Esophagus mucosa (tissue), 1 donor: ENCODE results near the gene FNBP1L. TPM values are rescaled to one million over a fixed set of nuclear protein-coding genes. Genes with fewer than 3 reads are reported as not detected.
"Not testable (repeated sequence)": the region's sequence is repeated elsewhere in the genome, so short reads cannot be mapped to it uniquely, and the experiment has no call there.

Experiments
- ATAC-seq: fragments of 200-7000 bp; cut with Tn5 transposase; one replicate; pipeline ENCODE4 v1.9.1; 2020
- total RNA-seq: library from RNA; stranded (reverse); gene quantifications from one replicate; pipeline ENCODE4 v1.2.4, GENCODE V29; 2023
- donor health status: DM: yes; HTN: yes; CAD: no.

FNBP1L gene
- total RNA-seq, 1 donor from 2014 or later, result 8.5 TPM

- no peak for ATAC-seq
Measured at GRCh38 chr1:93443454-93443853, 4.5 kb upstream of the FNBP1L start.

DNA sequence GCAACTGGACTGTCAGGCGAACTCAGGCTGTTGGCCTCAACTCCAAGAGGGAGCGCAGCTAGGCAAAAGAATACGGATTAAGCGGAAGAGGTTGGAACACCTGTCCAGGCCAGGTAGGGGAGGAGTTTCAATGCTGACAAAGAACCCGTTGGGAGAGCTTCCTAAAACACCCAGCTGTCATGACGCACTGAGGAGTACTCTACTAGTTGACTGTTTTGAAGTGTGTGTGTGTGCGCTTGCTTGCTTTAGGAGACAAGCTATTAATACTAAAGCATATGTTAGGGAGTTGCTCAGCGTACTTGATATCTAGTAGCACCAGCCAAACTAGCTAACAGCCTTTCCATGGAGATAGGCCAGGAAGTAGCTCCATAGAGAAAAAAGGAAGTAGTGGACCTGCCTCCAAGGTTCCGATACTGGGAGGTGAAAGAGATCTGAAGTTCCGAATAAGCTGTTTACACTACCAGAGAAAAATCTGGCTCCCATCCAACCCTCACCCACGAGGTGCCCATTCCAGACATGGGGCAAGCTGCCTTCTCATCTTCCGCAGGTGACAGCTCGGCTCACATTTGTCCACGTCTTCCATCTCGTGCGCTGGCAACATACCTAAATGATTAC, 974 bp upstream of the FNBP1L start:
- ATAC-seq, result peak; percentile 94

DNA sequence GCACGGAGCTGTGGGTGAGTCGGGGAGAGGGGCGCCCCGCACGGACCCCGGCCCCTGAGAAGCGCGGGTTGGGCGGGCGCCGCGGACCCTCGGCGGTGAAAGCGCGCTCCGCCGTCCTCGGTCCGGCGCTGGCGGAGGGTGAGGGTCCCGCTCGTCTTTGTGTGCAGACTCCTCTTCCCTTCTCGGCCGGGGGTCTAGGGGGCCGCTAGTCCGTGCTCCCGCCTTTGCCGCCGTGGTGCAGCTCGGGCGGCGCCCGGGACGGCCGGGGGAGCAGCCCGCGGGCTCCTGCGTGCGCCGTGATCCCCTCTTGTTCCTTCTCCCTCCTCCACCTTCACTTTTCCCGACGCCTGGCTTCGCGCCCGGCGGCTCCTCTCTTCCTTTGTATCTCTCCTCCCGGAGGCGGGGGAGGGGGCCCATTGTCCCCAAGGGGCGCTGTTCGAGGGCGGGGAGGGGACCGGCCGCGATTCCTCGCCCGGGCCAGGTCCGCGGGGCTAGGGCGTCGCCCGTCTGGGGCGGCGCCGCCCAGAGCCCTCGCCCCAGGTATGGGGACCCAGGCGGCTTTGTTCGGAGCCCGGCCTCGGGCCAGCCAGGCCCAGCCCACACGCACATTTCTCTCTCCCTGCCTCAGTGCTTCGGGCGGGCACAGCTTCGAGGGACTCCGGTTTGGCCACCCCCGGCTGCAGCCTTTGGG, 519 bp downstream of the FNBP1L start:
- ATAC-seq, result peak; percentile 56

- ATAC-seq, result no peak
Measured at GRCh38 chr1:93448983-93449804, 1.3 kb downstream of the FNBP1L start.

GRCh38 chr1:93450321-93450720, 2.4 kb downstream of the FNBP1L start:
- no peak for ATAC-seq

DNA sequence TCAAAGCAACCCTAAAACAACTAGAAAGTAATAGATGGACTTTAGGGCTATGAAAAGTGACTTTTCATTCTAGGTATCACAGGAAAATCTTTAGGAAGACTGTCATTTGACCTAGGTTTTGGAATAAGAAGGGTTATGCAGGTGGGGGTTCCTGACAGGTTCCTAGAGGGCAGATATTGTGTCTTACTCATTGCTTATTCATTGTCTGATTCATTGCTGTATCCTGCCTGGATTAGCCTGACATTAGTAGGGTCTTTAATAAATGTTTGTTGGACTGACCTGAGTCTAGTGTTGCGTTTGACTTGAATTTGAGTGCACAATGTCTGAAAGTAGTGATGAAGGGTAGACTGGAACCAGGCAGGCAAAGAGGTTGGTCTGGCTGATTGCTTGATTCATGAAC, 6.0 kb downstream of the FNBP1L start:
- no peak for ATAC-seq

DNA sequence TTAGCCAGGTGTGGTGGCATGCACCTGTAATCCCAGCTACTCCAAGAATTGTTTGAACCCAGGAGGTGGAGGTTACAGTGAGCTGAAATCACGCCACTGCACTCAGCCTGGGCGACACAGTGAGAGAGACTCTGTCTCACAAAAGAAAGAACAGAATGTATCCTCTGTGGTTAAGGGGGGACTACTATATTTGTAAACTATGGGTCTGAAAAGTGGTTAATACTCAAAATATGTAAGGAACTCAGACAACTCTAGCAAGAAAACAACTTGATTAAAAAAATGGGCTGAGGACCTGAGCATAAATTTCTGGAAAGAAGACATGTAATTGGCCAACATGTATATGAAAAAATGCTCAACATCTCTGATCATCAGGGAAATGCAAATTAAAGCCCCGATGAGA, 11.2 kb downstream of the FNBP1L start:
- no peak for ATAC-seq

DNA sequence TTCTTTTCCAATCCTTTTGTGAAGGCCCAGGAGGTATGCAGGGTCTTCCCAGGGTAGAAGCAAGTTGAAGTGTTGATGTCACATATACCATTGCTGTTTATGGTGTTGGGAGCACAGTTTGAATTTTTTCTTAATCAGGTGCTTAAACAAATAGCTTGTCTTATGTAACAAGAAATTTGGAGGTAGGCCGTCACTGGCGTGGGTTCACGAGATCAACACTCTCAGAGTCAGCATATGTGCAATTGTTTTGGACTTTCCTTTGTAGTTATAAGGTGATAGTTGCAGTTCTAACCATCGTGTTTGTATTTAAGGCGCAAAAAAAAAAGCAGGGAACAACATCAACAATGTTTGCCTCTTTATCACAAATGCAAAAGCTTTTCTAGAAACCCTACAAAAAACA, 13.3 kb downstream of the FNBP1L start:
- no peak for ATAC-seq

DNA sequence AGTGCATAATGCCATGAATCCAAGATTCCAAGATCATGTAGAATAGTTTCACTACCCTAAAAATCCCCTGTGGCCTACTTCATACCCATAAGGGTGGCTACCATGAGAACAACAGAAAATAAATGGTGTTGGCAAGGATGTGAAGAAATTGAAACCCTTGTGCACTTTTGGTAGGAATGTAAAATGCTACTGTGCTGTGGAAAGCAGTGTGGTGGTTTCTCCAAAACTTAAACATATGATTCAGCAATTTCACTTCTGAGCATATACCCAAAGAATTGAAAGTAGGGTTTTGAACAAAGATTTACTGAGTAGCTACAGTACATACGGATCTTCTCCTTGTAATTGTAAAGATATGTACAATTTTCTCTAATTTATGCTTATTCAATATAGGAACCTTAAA, 16.0 kb downstream of the FNBP1L start:
- no peak for ATAC-seq

DNA sequence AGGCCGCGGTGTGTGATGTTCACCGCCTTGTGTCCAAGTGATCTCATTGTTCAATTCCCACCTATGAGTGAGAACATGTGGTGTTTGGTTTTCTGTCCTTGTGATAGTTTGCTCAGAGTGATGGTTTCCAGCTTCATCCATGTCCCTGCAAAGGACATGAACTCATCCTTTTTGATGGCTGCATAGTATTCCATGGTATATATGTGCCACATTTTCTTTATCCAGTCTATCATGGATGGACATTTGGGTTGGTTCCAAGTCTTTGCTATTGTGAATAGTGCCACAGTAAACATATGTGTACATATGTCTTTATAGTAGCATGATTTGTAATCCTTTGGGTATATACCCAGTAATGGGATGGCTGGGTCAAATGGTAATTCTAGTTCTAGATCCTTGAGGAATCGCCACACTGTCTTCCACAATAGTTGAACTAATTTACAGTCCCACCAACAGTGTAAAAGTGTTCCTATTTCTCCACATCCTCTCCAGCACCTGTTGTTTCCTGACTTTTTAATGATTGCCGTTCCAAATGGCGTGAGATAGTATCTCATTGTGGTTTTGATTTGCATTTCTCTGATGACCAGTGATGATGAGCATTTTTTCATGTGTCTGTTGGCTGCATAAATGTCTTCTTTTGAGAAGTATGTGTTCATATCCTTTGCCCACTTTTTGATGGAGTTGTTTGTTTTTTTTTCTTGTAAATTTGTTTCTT, 17.6 kb downstream of the FNBP1L start:
- not testable (repeated sequence) for ATAC-seq

DNA sequence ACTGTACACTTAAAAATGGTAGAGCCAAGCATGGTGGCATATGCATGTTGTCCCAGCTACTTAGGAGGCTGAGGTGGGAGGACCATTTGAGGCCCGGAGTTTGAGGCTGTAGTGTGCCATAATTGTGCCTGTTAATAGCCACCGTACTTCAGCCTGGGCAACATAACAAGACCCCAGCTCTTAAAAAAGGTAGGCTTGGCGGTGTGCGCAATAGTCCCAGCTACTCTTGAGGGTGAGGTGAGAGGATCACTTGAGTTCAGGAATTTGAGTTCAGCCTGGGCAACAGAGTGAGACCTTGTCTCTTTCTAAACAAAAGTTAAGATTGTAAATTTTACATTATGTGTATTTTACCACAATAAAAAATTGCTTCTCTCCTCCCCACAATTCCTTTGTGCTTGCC, 19.7 kb downstream of the FNBP1L start:
- no peak for ATAC-seq

DNA sequence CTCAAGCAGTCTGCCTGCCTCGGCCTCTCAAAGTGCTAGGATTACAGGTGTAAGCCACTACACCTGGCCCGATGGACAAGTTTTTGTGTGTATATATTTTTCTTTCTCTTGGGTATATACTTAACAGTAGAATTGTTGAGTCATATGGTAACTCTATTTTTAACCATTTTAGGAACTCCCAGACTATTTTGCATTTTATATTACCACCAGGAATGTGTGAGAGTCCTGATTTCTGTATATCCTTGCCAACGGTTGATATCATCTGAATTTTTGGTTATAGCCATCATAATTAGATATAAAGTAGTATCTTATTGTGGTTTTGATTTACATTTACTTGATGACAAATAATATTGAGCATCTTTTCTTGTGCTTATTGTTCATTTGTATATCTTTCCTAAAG, 20.7 kb downstream of the FNBP1L start:
- ATAC-seq, result no peak

GRCh38 chr1:93469223-93469622, 21.3 kb downstream of the FNBP1L start:
- not testable (repeated sequence) for ATAC-seq

- ATAC-seq, result no peak
Measured at GRCh38 chr1:93471284-93471683, 23.4 kb downstream of the FNBP1L start.

GRCh38 chr1:93471911-93472310, 24.0 kb downstream of the FNBP1L start:
- peak; percentile 45 for ATAC-seq

DNA sequence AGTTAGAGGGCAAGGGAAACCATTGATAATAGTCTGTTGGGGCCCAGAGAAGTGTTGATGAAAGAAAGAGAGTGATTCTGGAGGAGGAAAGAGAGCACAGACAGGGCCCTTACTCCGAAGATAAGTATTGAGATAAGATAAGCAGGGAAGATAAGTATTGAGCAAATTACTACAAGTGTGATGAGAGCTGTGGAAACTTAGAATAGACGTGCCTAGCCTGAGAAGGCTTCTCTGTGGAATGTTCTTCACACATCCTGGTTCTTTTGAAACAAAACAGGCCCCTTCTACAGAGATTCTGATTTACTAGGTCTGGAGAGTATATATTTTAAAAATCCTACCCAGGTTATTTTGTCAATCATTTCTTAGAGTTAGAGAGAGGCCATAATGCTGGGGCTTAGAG, 26.4 kb downstream of the FNBP1L start:
- ATAC-seq, result no peak

DNA sequence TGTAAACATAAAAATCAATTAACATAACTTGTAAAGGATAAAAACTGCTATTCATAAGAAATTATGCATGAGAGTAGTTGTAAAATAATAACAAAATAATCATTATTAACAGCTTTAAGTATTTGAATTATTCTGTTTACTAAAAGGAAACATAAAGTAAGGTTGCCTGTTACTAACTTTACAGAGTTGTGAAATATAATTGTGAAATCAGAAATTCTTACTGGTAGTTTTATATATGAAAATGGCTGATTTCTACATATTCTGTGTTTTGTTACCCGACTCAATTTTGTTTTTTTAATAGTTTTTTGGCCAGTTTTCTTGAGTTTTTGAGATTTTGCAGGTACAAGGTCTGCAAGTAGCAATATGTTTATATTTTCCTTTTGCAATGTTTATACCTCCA, 27.8 kb downstream of the FNBP1L start:
- ATAC-seq, result no peak

- ATAC-seq, result not testable (repeated sequence)
Measured at GRCh38 chr1:93479133-93479745, 31.3 kb downstream of the FNBP1L start.

DNA sequence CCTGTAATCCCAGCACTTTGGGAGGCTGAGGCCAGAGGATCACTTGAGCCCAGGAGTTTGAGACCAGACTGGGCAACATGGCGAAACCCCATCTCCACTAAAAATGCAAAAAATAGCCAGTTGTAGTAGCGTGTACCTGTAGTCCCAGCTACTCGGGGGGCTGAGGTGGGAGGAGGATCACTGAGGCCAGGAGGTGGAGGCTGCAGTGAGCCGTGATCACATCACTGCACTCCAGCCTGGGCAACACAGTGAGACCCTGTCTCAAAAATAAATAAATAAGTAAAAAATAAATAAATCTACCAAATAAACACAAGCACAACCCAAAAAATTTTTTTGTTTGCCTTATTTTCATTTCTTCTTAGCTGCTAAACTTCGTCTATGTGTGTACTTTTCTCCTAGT, 34.0 kb downstream of the FNBP1L start:
- ATAC-seq, result not testable (repeated sequence)

DNA sequence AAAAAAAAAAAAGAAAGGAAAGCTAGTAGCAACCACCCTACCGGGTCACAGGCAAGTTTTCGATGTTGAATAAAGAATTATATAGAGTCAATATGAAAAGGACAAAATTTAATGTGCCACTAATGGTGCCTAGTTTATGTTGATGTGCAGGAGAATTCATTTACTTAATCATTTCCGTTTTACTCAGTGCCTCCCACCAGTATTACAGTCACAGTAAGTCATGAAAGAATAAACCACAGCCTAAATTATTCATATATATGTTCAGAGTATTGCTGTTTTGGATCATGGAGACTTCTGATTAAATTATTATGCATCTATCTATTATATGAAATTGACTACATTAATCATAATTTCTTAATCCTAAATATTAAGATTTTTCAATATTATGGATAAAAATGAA, 35.3 kb downstream of the FNBP1L start:
- no peak for ATAC-seq

- ATAC-seq, result no peak
Measured at GRCh38 chr1:93483606-93484005, 35.7 kb downstream of the FNBP1L start.

DNA sequence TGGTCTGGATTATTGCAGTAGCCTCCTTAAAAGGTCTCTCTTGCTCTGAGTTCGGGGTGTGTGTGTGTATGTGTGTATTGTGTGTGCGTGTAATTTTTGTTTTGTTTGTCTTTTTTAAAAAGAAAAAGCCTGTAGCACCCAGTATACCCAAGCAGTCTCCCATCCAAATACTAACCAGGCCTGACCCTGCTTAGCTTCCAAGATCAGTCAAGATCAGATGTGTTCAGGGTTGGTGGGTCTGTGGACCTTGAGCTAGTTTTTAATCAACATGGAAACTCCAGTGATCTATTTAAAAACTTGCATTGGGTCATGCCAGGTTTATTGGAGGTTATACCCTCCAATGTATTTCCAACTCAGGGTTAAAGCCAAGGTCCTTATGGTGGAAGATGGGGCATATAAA, 40.3 kb downstream of the FNBP1L start:
- no peak for ATAC-seq

DNA sequence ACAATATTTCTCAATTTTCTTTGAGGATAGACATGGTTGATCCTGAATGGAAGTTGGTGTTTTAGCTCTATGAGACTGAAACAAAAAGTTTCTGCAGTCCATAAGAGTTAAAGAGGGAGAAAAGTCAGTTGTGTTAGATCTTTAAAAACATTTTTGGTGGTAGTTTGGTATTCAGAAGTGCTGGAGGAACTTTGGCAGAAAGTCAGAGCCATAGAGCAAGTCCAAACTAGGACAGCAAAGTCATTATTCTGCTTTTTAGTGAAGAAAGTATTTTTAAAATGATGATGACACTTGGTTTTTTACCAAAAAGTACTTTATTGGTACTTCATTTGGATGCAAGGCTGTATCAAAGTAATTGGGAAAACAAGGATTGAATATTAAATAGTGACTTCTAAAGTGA, 41.8 kb downstream of the FNBP1L start:
- ATAC-seq, result no peak
